Mesothelial cell of epicardium (in vitro differentiated cells): ENCODE results near the gene BRD7. TPM values are rescaled to one million over a fixed set of nuclear protein-coding genes. Genes with fewer than 3 reads are reported as not detected.

Experiments
- DNase-seq, 2 experiments: peaks; one replicate each; pipeline ENCODE4 v3.0.0; 2021; ENCODE audit warnings: low spot score in 2 of 2; ENCODE audit not compliant: unreplicated experiment in 2 of 2
- H3K27ac Mint-ChIP-seq: 2 replicates; pipeline ENCODE4 v1.8.0; 2021; ENCODE audit warnings: mixed read lengths
- H3K27me3 Mint-ChIP-seq: 2 replicates; pipeline ENCODE4 v1.8.0; 2021; ENCODE audit warnings: low read depth, mixed read lengths
- H3K36me3 Mint-ChIP-seq: 2 replicates; pipeline ENCODE4 v1.8.0; 2021; ENCODE audit warnings: mixed read lengths
- H3K4me1 Mint-ChIP-seq: 2 replicates; pipeline ENCODE4 v1.8.0; 2021; ENCODE audit warnings: mixed read lengths
- H3K4me3 Mint-ChIP-seq: 2 replicates; pipeline ENCODE4 v1.8.0; 2021; ENCODE audit warnings: mild to moderate bottlenecking, moderate library complexity, mixed read lengths
- H3K9me3 Mint-ChIP-seq: 2 replicates; pipeline ENCODE4 v1.8.0; 2021; ENCODE audit warnings: mixed read lengths
- total RNA-seq: library from RNA; stranded (reverse); gene quantifications from 3 replicates; pipeline ENCODE4 v1.2.1, GENCODE V29; 2021
- TF ChIP-seq, protein P1 (sequence below): fragments of 200-600 bp; sonication (generic); IDR thresholded peaks from one replicate; pipeline ENCODE4 v1.5.0; 2021; ENCODE audit warnings: antibody characterized with exemption; ENCODE audit not compliant: unreplicated experiment

The BRD7 gene
- total RNA-seq, 1 donor from 2014 or later = 76.8 TPM

GRCh38 chr16:50338371-50339231, 30.2 kb downstream of the BRD7 start:
- Mint-ChIP-seq H3K4me3 (no peak overlapping the region), H3K27me3 (no peaks in the 10 kb centered on the region), H3K4me1 (no peaks in the 10 kb centered on the region), H3K9me3 (no peaks in the 10 kb centered on the region), H3K36me3 (peaks cover 23% of the 10 kb centered on the region), H3K27ac (no peak overlapping the region)
- TF ChIP-seq, protein P1, sequence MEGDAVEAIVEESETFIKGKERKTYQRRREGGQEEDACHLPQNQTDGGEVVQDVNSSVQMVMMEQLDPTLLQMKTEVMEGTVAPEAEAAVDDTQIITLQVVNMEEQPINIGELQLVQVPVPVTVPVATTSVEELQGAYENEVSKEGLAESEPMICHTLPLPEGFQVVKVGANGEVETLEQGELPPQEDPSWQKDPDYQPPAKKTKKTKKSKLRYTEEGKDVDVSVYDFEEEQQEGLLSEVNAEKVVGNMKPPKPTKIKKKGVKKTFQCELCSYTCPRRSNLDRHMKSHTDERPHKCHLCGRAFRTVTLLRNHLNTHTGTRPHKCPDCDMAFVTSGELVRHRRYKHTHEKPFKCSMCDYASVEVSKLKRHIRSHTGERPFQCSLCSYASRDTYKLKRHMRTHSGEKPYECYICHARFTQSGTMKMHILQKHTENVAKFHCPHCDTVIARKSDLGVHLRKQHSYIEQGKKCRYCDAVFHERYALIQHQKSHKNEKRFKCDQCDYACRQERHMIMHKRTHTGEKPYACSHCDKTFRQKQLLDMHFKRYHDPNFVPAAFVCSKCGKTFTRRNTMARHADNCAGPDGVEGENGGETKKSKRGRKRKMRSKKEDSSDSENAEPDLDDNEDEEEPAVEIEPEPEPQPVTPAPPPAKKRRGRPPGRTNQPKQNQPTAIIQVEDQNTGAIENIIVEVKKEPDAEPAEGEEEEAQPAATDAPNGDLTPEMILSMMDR = no peak
- DNase-seq = no peak

GRCh38 chr16:50336884-50337283, 31.9 kb downstream of the BRD7 start:
- H3K9me3 Mint-ChIP-seq = peaks cover 5% of the 10 kb centered on the region
- H3K4me1 Mint-ChIP-seq = peaks cover 2% of the 10 kb centered on the region
- peaks cover 27% of the 10 kb centered on the region for H3K36me3 Mint-ChIP-seq
- TF ChIP-seq, protein P1 = no peak
- H3K4me3 Mint-ChIP-seq = no peak overlapping the region
- no peak for DNase-seq
- H3K27me3 Mint-ChIP-seq = no peaks in the 10 kb centered on the region
- H3K27ac Mint-ChIP-seq = no peak overlapping the region

GRCh38 chr16:50335196-50335958, 33.4 kb downstream of the BRD7 start:
- Mint-ChIP-seq H3K27me3 (no peaks in the 10 kb centered on the region), H3K4me1 (peaks cover 3% of the 10 kb centered on the region), H3K9me3 (peaks cover 5% of the 10 kb centered on the region), H3K4me3 (no peak overlapping the region), H3K36me3 (peaks cover 28% of the 10 kb centered on the region), H3K27ac (no peak overlapping the region)
- no peak for DNase-seq
- TF ChIP-seq, protein P1 = no peak

DNA sequence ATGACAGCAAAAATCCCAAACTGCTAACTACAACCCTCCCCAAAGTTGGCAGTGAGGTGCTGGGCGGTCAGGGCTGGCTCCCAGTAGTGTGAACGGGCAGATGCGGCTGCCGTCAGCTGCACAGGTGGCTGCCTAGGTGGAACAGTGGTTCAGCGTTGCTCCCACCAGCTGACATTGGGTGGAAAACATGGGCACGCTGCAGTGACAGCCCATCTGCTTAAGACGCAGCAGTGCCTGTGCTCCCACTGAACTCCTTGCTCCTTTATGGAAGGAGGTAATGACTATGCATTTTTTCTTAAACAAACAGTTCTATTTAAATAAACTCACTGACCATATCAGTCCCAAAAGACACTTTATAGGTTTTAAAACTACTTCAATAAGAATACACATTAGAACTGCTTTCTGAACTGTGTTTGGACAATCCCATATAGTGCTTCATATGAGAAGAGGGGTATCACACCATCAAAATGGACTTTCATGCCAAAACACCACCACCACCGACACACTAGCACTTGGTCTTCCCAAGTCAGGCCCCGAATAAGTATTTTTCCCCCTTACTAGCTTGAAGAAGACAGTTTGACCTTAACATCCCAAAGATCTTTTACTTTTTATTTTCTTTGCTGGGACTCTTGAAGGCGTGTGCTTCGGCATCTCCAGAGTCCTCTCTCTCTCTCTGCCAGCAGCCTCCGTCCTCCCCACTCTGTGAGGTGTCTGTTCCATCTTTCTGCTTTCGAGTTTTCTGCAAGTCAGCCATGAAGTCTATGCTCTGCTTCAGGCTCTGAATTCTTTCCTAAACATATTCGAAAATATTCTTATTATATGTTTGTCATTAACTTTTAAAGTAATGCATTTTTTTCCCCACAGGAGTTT, 34.4 kb downstream of the BRD7 start:
- H3K36me3 Mint-ChIP-seq = peaks cover 30% of the 10 kb centered on the region
- TF ChIP-seq, protein P1 = no peak
- peak overlapping the region; percentile 21 for H3K27ac Mint-ChIP-seq
- H3K27me3 Mint-ChIP-seq = no peaks in the 10 kb centered on the region
- H3K4me3 Mint-ChIP-seq = no peak overlapping the region
- no peak for DNase-seq
- H3K9me3 Mint-ChIP-seq = peaks cover 5% of the 10 kb centered on the region
- H3K4me1 Mint-ChIP-seq = peaks cover 5% of the 10 kb centered on the region

DNA sequence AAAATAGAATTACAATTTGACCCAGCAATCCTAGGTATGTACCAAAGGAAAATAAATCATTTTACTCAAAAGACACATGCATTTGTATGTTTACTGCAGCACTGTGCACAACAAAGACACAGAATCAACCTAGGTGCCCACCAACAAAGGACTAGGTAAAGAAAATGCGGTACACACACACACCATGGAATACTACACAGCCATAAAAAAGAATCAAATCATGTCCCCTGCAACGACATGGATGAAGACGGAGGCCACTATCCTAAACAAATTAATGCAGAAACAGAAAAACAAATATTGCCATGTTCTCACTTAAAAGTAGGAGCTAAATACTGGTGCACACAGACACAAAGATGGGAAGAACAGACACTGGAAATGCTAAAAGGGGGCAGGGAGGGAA, 36.2 kb downstream of the BRD7 start:
- Mint-ChIP-seq H3K27me3 (no peaks in the 10 kb centered on the region), H3K4me1 (peaks cover 5% of the 10 kb centered on the region), H3K9me3 (peaks cover 5% of the 10 kb centered on the region), H3K27ac (no peak overlapping the region), H3K36me3 (peaks cover 26% of the 10 kb centered on the region), H3K4me3 (no peak overlapping the region)
- no peak for DNase-seq
- TF ChIP-seq, protein P1 = no peak
